HUES6 (cell line): ENCODE results near the gene CDKAL1.

Source experiments
- H3K27ac ChIP-seq: 2 replicates; pipeline ENCODE4 v1.7.0; 2013; ENCODE audit warnings: low read depth, mild to moderate bottlenecking, low read length, inconsistent platforms
- H3K27me3 ChIP-seq: 2 replicates; pipeline ENCODE4 v1.6.1; 2013; ENCODE audit warnings: low read length; ENCODE audit not compliant: control insufficient read depth, insufficient read depth
- H3K36me3 ChIP-seq: 2 replicates; pipeline ENCODE4 v1.6.1; 2013; ENCODE audit warnings: low read length; ENCODE audit not compliant: control insufficient read depth, insufficient read depth
- H3K4me1 ChIP-seq: 2 replicates; pipeline ENCODE4 v1.6.1; 2013; ENCODE audit warnings: low read length; ENCODE audit not compliant: control insufficient read depth, insufficient read depth
- H3K4me3 ChIP-seq: 2 replicates; pipeline ENCODE4 v1.5.1; 2013; ENCODE audit warnings: low read depth, low read length
- H3K9ac ChIP-seq: one replicate; pipeline ENCODE4 v1.6.1; 2013; ENCODE audit warnings: mild to moderate bottlenecking, low read length
- H3K9me3 ChIP-seq: 2 replicates; pipeline ENCODE4 v1.6.1; 2013; ENCODE audit warnings: low read depth, low read length; ENCODE audit not compliant: control insufficient read depth, insufficient read depth

CDKAL1 gene

GRCh38 chr6:20655317-20655716, 121.1 kb downstream of the CDKAL1 start:
- H3K27ac ChIP-seq = no peak overlapping the region
- no peaks in the 10 kb centered on the region for H3K36me3 ChIP-seq
- H3K9ac ChIP-seq = no peak overlapping the region
- H3K9me3 ChIP-seq = no peaks in the 10 kb centered on the region
- H3K27me3 ChIP-seq = no peaks in the 10 kb centered on the region
- H3K4me1 ChIP-seq = no peaks in the 10 kb centered on the region
- no peak overlapping the region for H3K4me3 ChIP-seq

GRCh38 chr6:20657274-20657800, 123.1 kb downstream of the CDKAL1 start:
- peaks cover 11% of the 10 kb centered on the region; the same call in 1 of the 2 replicates for H3K4me1 ChIP-seq
- no peak overlapping the region for H3K9ac ChIP-seq
- H3K27ac ChIP-seq = no peak overlapping the region
- H3K36me3 ChIP-seq = no peaks in the 10 kb centered on the region
- no peaks in the 10 kb centered on the region for H3K27me3 ChIP-seq
- H3K4me3 ChIP-seq = no peak overlapping the region
- H3K9me3 ChIP-seq = no peaks in the 10 kb centered on the region

- Histone ChIP-seq H3K36me3 (no peaks in the 10 kb centered on the region), H3K9me3 (no peaks in the 10 kb centered on the region), H3K9ac (no peak overlapping the region), H3K4me3 (no peak overlapping the region), H3K27ac (no peak overlapping the region), H3K4me1 (peaks cover 12% of the 10 kb centered on the region; the same call in 1 of the 2 replicates), H3K27me3 (no peaks in the 10 kb centered on the region)
Observed at GRCh38 chr6:20658053-20658452, 123.8 kb downstream of the CDKAL1 start.

- Histone ChIP-seq H3K9me3 (no peaks in the 10 kb centered on the region), H3K27me3 (no peaks in the 10 kb centered on the region), H3K9ac (no peak overlapping the region), H3K4me1 (peaks cover 12% of the 10 kb centered on the region; the same call in 1 of the 2 replicates), H3K27ac (no peak overlapping the region), H3K36me3 (no peaks in the 10 kb centered on the region), H3K4me3 (no peak overlapping the region)
Observed at GRCh38 chr6:20658516-20658915, 124.3 kb downstream of the CDKAL1 start.

GRCh38 chr6:20660534-20660933, 126.3 kb downstream of the CDKAL1 start:
- Histone ChIP-seq H3K27me3 (no peaks in the 10 kb centered on the region), H3K9ac (no peak overlapping the region), H3K36me3 (no peaks in the 10 kb centered on the region), H3K9me3 (no peaks in the 10 kb centered on the region), H3K4me1 (peaks cover 12% of the 10 kb centered on the region; the same call in 1 of the 2 replicates), H3K27ac (no peak overlapping the region), H3K4me3 (no peak overlapping the region)

GRCh38 chr6:20661721-20662120, 127.5 kb downstream of the CDKAL1 start:
- Histone ChIP-seq H3K4me3 (no peak overlapping the region), H3K9me3 (no peaks in the 10 kb centered on the region), H3K9ac (no peak overlapping the region), H3K27me3 (no peaks in the 10 kb centered on the region), H3K4me1 (peaks cover 12% of the 10 kb centered on the region; the same call in 1 of the 2 replicates), H3K36me3 (no peaks in the 10 kb centered on the region), H3K27ac (no peak overlapping the region)

- peaks cover 12% of the 10 kb centered on the region; the same call in 1 of the 2 replicates for H3K4me1 ChIP-seq
- H3K27ac ChIP-seq = no peak overlapping the region
- H3K9ac ChIP-seq = no peak overlapping the region
- H3K27me3 ChIP-seq = no peaks in the 10 kb centered on the region
- no peak overlapping the region for H3K4me3 ChIP-seq
- H3K36me3 ChIP-seq = no peaks in the 10 kb centered on the region
- H3K9me3 ChIP-seq = no peaks in the 10 kb centered on the region
Observed at GRCh38 chr6:20664250-20664649, 130.0 kb downstream of the CDKAL1 start.

- H3K27me3 ChIP-seq = no peaks in the 10 kb centered on the region
- H3K9me3 ChIP-seq = no peaks in the 10 kb centered on the region
- H3K9ac ChIP-seq = no peak overlapping the region
- no peaks in the 10 kb centered on the region for H3K36me3 ChIP-seq
- no peak overlapping the region for H3K4me3 ChIP-seq
- H3K4me1 ChIP-seq = peaks cover 16% of the 10 kb centered on the region; the same call in 1 of the 2 replicates
- H3K27ac ChIP-seq = no peak overlapping the region
Observed at GRCh38 chr6:20665290-20665689, 131.0 kb downstream of the CDKAL1 start.

- H3K4me1 ChIP-seq = 0 out of 2 replicates have a peak, but pooled peaks cover 4% of the 10 kb centered on the region
- no peaks in the 10 kb centered on the region for H3K9me3 ChIP-seq
- H3K27ac ChIP-seq = no peak overlapping the region
- H3K4me3 ChIP-seq = no peak overlapping the region
- no peaks in the 10 kb centered on the region for H3K36me3 ChIP-seq
- no peak overlapping the region for H3K9ac ChIP-seq
- no peaks in the 10 kb centered on the region for H3K27me3 ChIP-seq
Observed at GRCh38 chr6:20669571-20670314, 135.5 kb downstream of the CDKAL1 start.

- H3K27ac ChIP-seq = no peak overlapping the region
- H3K27me3 ChIP-seq = no peaks in the 10 kb centered on the region
- no peaks in the 10 kb centered on the region for H3K36me3 ChIP-seq
- H3K4me3 ChIP-seq = no peak overlapping the region
- 0 out of 2 replicates have a peak, but pooled peaks cover 4% of the 10 kb centered on the region for H3K4me1 ChIP-seq
- no peak overlapping the region for H3K9ac ChIP-seq
- no peaks in the 10 kb centered on the region for H3K9me3 ChIP-seq
Observed at GRCh38 chr6:20670750-20671149, 136.5 kb downstream of the CDKAL1 start.

GRCh38 chr6:20672038-20672437, 137.8 kb downstream of the CDKAL1 start:
- Histone ChIP-seq H3K9me3 (no peaks in the 10 kb centered on the region), H3K9ac (no peak overlapping the region), H3K4me3 (no peak overlapping the region), H3K4me1 (0 out of 2 replicates have a peak, but pooled peaks cover 4% of the 10 kb centered on the region), H3K27me3 (no peaks in the 10 kb centered on the region), H3K36me3 (no peaks in the 10 kb centered on the region), H3K27ac (no peak overlapping the region)
